HepG2 (cell line): ENCODE measurements around the gene SMCO1. TPM values are rescaled to one million over a fixed set of nuclear protein-coding genes. Genes with fewer than 3 reads are reported as not detected.

Experiments
- ATAC-seq: fragments of 200-7000 bp; cut with Tn5 transposase; 3 replicates; pipeline ENCODE4 v1.9.1; 2020; ENCODE audit warnings: mild to moderate bottlenecking, moderate library complexity
- BruUV-seq: library from RNA; stranded (reverse); fragments of 400-500 nt; replicated peaks from 2 replicates; lab custom pipeline; 2021; lab: Mats Ljungman, UMichigan
- CTCF ChIA-PET: fragments of 300-600 bp; formaldehyde crosslinking; extraction: SDS; loops from one replicate; lab custom pipeline; 2021; ENCODE audit warnings: low total read pairs, inconsistent platforms, low intra/inter-chr PET ratio; lab: Yijun Ruan, JAX
- POLR2A ChIA-PET: fragments of 350-600 bp; sonication (Branson Sonifier 250); formaldehyde crosslinking; loops from one replicate; lab custom pipeline; 2020; ENCODE audit warnings: antibody characterized with exemption, inconsistent platforms; lab: Yijun Ruan, JAX
- DNase-seq: peaks from one replicate; pipeline ENCODE4 v3.0.0-alpha.2; 2015; ENCODE audit warnings: low spot score
- FAIRE-seq: peaks from 3 replicates; lab custom pipeline; 2011; peaks lifted over from hg19 to GRCh38; lab: Jason Lieb, UNC
- H2AFZ ChIP-seq: one replicate; pipeline ENCODE4 v1.6.1; 2011; ENCODE audit warnings: low read length, inconsistent platforms
- H3K27ac ChIP-seq: fragments of 300-600 bp; 3 replicates; pipeline ENCODE4 v1.8.0; 2011; ENCODE audit warnings: mixed run types, mild to moderate bottlenecking, mixed read lengths, low read length, inconsistent platforms; ENCODE audit not compliant: insufficient read depth; ENCODE audit errors: extremely low read length
- H3K27me3 ChIP-seq, 2 experiments: fragments of 200-600 bp in 1 of 2; 2 replicates in 1 of 2; 3 replicates in 1 of 2; pipeline versions ENCODE4 v1.6.0 to v1.8.0; 2011; ENCODE audit warnings: low read length in 2 of 2, mild to moderate bottlenecking in 2 of 2, moderate library complexity in 2 of 2, inconsistent platforms in 1 of 2; ENCODE audit not compliant: insufficient read depth in 2 of 2, control insufficient read depth in 1 of 2
- H3K36me3 ChIP-seq, 2 experiments: fragments of 200-600 bp in 1 of 2; replicated peaks in 1 of 2; 2 replicates in 1 of 2; 3 replicates in 1 of 2; pipeline versions ENCODE4 v1.5.1 to v1.8.0; 2011; ENCODE audit warnings: low read length in 2 of 2, inconsistent platforms in 1 of 2; ENCODE audit not compliant: insufficient read depth in 2 of 2, control insufficient read depth in 1 of 2
- H3K4me1 ChIP-seq: 2 replicates; pipeline ENCODE4 v1.5.1; 2012; ENCODE audit warnings: low read length, inconsistent platforms; ENCODE audit not compliant: insufficient read depth
- H3K4me2 ChIP-seq: 2 replicates; pipeline ENCODE4 v1.6.0; 2011; ENCODE audit warnings: low read depth, low read length, inconsistent platforms
- H3K4me3 ChIP-seq, 3 experiments: fragments of 200-600 bp in 1 of 3; sonication (generic), shearing (Covaris generic) in 1 of 3; replicated peaks in 1 of 3; 2 replicates each; pipeline ENCODE4 v1.5.1; 2011 to 2016; ENCODE audit warnings: low read length in 3 of 3, inconsistent platforms in 2 of 3, low read depth in 2 of 3, mild to moderate bottlenecking in 2 of 3, control low read depth in 1 of 3, mixed read lengths in 1 of 3; ENCODE audit not compliant: insufficient read depth in 1 of 3
- H3K79me2 ChIP-seq: one replicate; pipeline ENCODE4 v1.6.1; 2011; ENCODE audit warnings: low read length, inconsistent platforms; ENCODE audit not compliant: insufficient read depth
- H3K9ac ChIP-seq: 2 replicates; pipeline ENCODE4 v1.6.0; 2011; ENCODE audit warnings: mild to moderate bottlenecking, low read depth, low read length, inconsistent platforms; ENCODE audit not compliant: insufficient read depth
- H3K9me3 ChIP-seq: 2 replicates; pipeline ENCODE4 v1.5.1; 2012; ENCODE audit warnings: mild to moderate bottlenecking, low read length
- H4K20me1 ChIP-seq: 2 replicates; pipeline ENCODE4 v1.6.0; 2011; ENCODE audit warnings: inconsistent platforms, mild to moderate bottlenecking, low read length, moderate library complexity; ENCODE audit not compliant: insufficient read depth
- CEBPB ChIP-seq: IDR thresholded peaks from 2 replicates; pipeline ENCODE4 v1.6.1; 2011; ENCODE audit warnings: low read depth, low read length, improper control_type of control experiment, borderline replicate concordance
- EP300 ChIP-seq, 3 experiments: sonication (generic) in 1 of 3; formaldehyde crosslinking in 1 of 3; IDR thresholded peaks; 2 replicates each; pipeline versions ENCODE4 v1.5.1 to v1.6.1; 2011 to 2020; ENCODE audit warnings: low read depth in 2 of 3, low read length in 2 of 3, borderline replicate concordance in 1 of 3, improper control_type of control experiment in 1 of 3, mild to moderate bottlenecking in 1 of 3, missing genetic modification reagents in 1 of 3, moderate library complexity in 1 of 3
- FOSL2 ChIP-seq: sonication (generic); formaldehyde crosslinking; IDR thresholded peaks from 2 replicates; pipeline ENCODE4 v1.4.0; 2020; ENCODE audit warnings: missing genetic modification reagents
- HDAC2 ChIP-seq: sonication (generic); formaldehyde crosslinking; IDR thresholded peaks from 2 replicates; pipeline ENCODE4 v1.4.0; 2020; ENCODE audit warnings: missing genetic modification reagents
- MXD1 ChIP-seq: sonication (generic); formaldehyde crosslinking; IDR thresholded peaks from 2 replicates; pipeline ENCODE4 v1.4.0; 2020; ENCODE audit warnings: mild to moderate bottlenecking, missing genetic modification reagents
- NFE2 ChIP-seq: sonication (generic); formaldehyde crosslinking; IDR thresholded peaks from 2 replicates; pipeline ENCODE4 v1.4.0; 2020; ENCODE audit warnings: missing genetic modification reagents
- PATZ1 ChIP-seq: sonication (generic); formaldehyde crosslinking; IDR thresholded peaks from 2 replicates; pipeline ENCODE4 v1.4.0; 2020; ENCODE audit warnings: missing genetic modification reagents
- PHF21A ChIP-seq: sonication (generic); formaldehyde crosslinking; IDR thresholded peaks from 2 replicates; pipeline ENCODE4 v1.5.0; 2020; ENCODE audit warnings: mild to moderate bottlenecking, missing genetic modification reagents
- PHF5A ChIP-seq: IDR thresholded peaks from one replicate; pipeline ENCODE4 v1.6.1; 2018; ENCODE audit warnings: low read depth, missing genetic modification reagents; ENCODE audit not compliant: unreplicated experiment
- TCF7L2 ChIP-seq: IDR thresholded peaks from 2 replicates; pipeline ENCODE4 v1.6.1; 2011; ENCODE audit warnings: mild to moderate bottlenecking, low read depth, low read length, moderate library complexity
- ZBTB33 ChIP-seq: sonication (generic); formaldehyde crosslinking; IDR thresholded peaks from 2 replicates; pipeline ENCODE4 v1.4.0; 2020; ENCODE audit warnings: missing genetic modification reagents
- ZNF414 ChIP-seq: sonication (generic); formaldehyde crosslinking; IDR thresholded peaks from 2 replicates; pipeline ENCODE4 v1.5.0; 2020; ENCODE audit warnings: missing genetic modification reagents
- ZNF556 ChIP-seq: sonication (generic); formaldehyde crosslinking; IDR thresholded peaks from 2 replicates; pipeline ENCODE4 v1.4.0; 2020; ENCODE audit warnings: mild to moderate bottlenecking, missing genetic modification reagents, borderline replicate concordance
- WGBS: methylation state at CpG from one replicate; pipeline ENCODE4 v1.1.6; 2017; ENCODE audit warnings: low lambda C conversion rate; 5-methylcytosine and 5-hydroxymethylcytosine counted together
- in situ Hi-C: cut with HindIII; loops from 2 replicates; pipeline ENCODE4 v1.10.0; 2017; ENCODE audit warnings: low pct_unique_long_range_greater_than_20kb; ENCODE audit not compliant: extremely low pct_ligation_motif_present
- intact Hi-C: fragments of 100-400 bp; cut with micrococcal nuclease; formaldehyde crosslinking; loops from one replicate; pipeline ENCODE4 v1.10.0; 2022; ENCODE audit not compliant: unreplicated experiment
- polyA plus RNA-seq, 8 experiments: library from polyadenylated mRNA; depleted of rRNA in 3 of 8; stranded (reverse) in 7 of 8; unstranded in 1 of 8; fragments of >200 nt; fragmentation: Illumina TruSeq in 4 of 8; extraction: Trizol in 4 of 8; gene quantifications; 2 replicates each; pipeline versions ENCODE4 v1.2.1 to v1.2.3, GENCODE V29; 2011 to 2016; ENCODE audit warnings: low read depth in 4 of 8, missing spikeins in 1 of 8, mixed read lengths in 1 of 8; ENCODE audit not compliant: insufficient read depth in 1 of 8
- total RNA-seq, 5 experiments: library from RNA; depleted of rRNA; stranded (reverse); fragments of >200 nt; fragmentation: Illumina TruSeq; extraction: Trizol; gene quantifications; 2 replicates each; pipeline ENCODE4 v1.2.3, GENCODE V29; 2016; ENCODE audit warnings: low read depth in 1 of 5

Gene SMCO1
- total and polyA plus RNA-seq, 2 of the 13 experiments (the other 11 are each of a cell fraction or from before 2014, with no cell fraction given): not detected

- CTCF ChIA-PET: no interaction called here
- H3K4me2 ChIP-seq: peak overlapping the region; percentile 91
- peaks cover 2 to 18% of the 10 kb centered on the region in 2 experiments; a peak in 3 of 5 replicates for H3K36me3 ChIP-seq
- peaks cover 90% of the 10 kb centered on the region for H3K79me2 ChIP-seq
- no peak overlapping the region for H2AFZ ChIP-seq
- no peaks in the 10 kb centered on the region for H3K9me3 ChIP-seq
- in situ Hi-C loops: no loop called here
- WGBS: 55% methylated on average over 5 of the region's 5 CpGs
- DNase-seq: no peak
- peaks cover 3% of the 10 kb centered on the region; the same call in 1 of the 2 replicates for H4K20me1 ChIP-seq
- peak overlapping the region in 2 of 3 experiments; percentile 99; a peak in 1 of 6 replicates for H3K4me3 ChIP-seq
- TF ChIP-seq FOSL2 (CRISPR knock-in tag) (0 out of 2 replicates have a peak, but pooled peaks have one; percentile 33), NFE2 (peak; percentile 42; the same call in 1 of the 2 replicates), TCF7L2 (no peak), HDAC2 (CRISPR knock-in tag) (no peak)
- TF ChIP-seq, all 625 proteins: peak for 2
- BruUV-seq: no TSS peak
- Histone ChIP-seq H3K27me3 (no peaks in the 10 kb centered on the region; a peak in 1 of 5 replicates), H3K4me1 (peaks cover 29% of the 10 kb centered on the region), H3K27ac (peak overlapping the region; percentile 83), H3K9ac (peak overlapping the region; percentile 82; the same call in 1 of the 2 replicates)
- POLR2A ChIA-PET: no interaction called here
- FAIRE-seq: no peak
- no peak for ATAC-seq
- intact Hi-C loops: no loop called here
Measured at GRCh38 chr3:196499061-196499460, 16.1 kb downstream of the SMCO1 start.

- no peak overlapping the region for H3K9ac ChIP-seq
- H3K4me2 ChIP-seq: peak overlapping the region; percentile 91
- peaks cover 28% of the 10 kb centered on the region for H3K4me1 ChIP-seq
- H2AFZ ChIP-seq: no peak overlapping the region
- ATAC-seq (no peak), DNase-seq (no peak), FAIRE-seq (no peak)
- BruUV-seq: no TSS peak
- intact Hi-C loops (no loop called here), in situ Hi-C loops (no loop called here)
- 92% methylated on average over 8 of the region's 8 CpGs for WGBS
- H3K36me3 ChIP-seq: peaks cover 2 to 18% of the 10 kb centered on the region in 2 experiments; a peak in 3 of 5 replicates
- POLR2A ChIA-PET: no interaction called here
- H3K9me3 ChIP-seq: no peaks in the 10 kb centered on the region
- no peak overlapping the region for H3K4me3 ChIP-seq
- peaks cover 96% of the 10 kb centered on the region for H3K79me2 ChIP-seq
- peaks cover 3% of the 10 kb centered on the region; the same call in 1 of the 2 replicates for H4K20me1 ChIP-seq
- H3K27ac ChIP-seq: no peak overlapping the region
- CTCF ChIA-PET: no interaction called here
- no peaks in the 10 kb centered on the region; a peak in 1 of 5 replicates for H3K27me3 ChIP-seq
- TF ChIP-seq ZBTB33 (CRISPR knock-in tag) (peak; percentile 41; the same call in 1 of the 2 replicates), PATZ1 (CRISPR knock-in tag) (no peak), MXD1 (no peak), ZNF556 (CRISPR knock-in tag) (no peak), PHF5A (CRISPR knock-in tag) (no peak), EP300 (IDR thresholded peaks at IDR 0.05; ENCODE audit: low read depth in 2 of 2, low read length in 2 of 2) (no peak), EP300 (CRISPR knock-in tag; IDR thresholded peaks at IDR 0.05; ENCODE audit: borderline replicate concordance) (no peak), CEBPB (peak; percentile 54; the same call in 1 of the 2 replicates), PHF21A (CRISPR knock-in tag) (no peak), ZNF414 (no peak)
Measured at GRCh38 chr3:196498297-196498696, 16.8 kb downstream of the SMCO1 start.
